Measurements from ENCODE around the gene GABRG3. TPM values are rescaled to one million over a fixed set of nuclear protein-coding genes. Genes with fewer than 3 reads are reported as not detected.

The GABRG3 gene
- total and polyA plus RNA-seq, 2 of the 4 experiments (the other 2 are of a cell fraction): not detected

GRCh38 chr15:27383726-27384125 is 412.7 kb downstream of the GABRG3 start:
- Histone ChIP-seq H2AFZ (replicated peaks; ENCODE audit: low read length, poor library complexity) (no peak overlapping the region), H3K18ac (ENCODE audit: low read depth, low read length) (no peak overlapping the region), H3K4me3 (ENCODE audit: insufficient read depth, low read depth, low read length) (no peak overlapping the region), H2BK120ac (ENCODE audit: low read depth, low read length) (no peak overlapping the region), H3K14ac (replicated peaks; ENCODE audit: low read depth, low read length) (no peak overlapping the region), H3K36me3 (ENCODE audit: control insufficient read depth, insufficient read depth, low read length) (no peaks in the 10 kb centered on the region), H4K20me1 (ENCODE audit: insufficient read depth, low read length) (no peaks in the 10 kb centered on the region), H2BK5ac (ENCODE audit: low read depth, low read length, poor library complexity, severe bottlenecking) (no peak overlapping the region), H3K56ac (ENCODE audit: extremely low read depth, insufficient read depth, low read length) (no peak overlapping the region), H3K4me2 (ENCODE audit: low read depth, low read length) (no peak overlapping the region), H2BK15ac (ENCODE audit: low read depth, low read length) (no peak overlapping the region), H3K9me1 (ENCODE audit: insufficient read depth, low read length) (no peaks in the 10 kb centered on the region), H2AK5ac (ENCODE audit: low read depth, low read length) (no peak overlapping the region), H3K4me1 (ENCODE audit: control insufficient read depth, insufficient read depth, low read length) (no peaks in the 10 kb centered on the region), H4K5ac (ENCODE audit: low read depth, low read length) (no peak overlapping the region), H4K8ac (ENCODE audit: low read depth in 2 of 2, low read length in 2 of 2) (no peak overlapping the region), H2BK20ac (ENCODE audit: low read depth, low read length) (no peak overlapping the region), H4K91ac (ENCODE audit: insufficient read depth, low read depth, low read length) (no peak overlapping the region), H2AK9ac (replicated peaks; ENCODE audit: low read depth, low read length, poor library complexity) (no peak overlapping the region), H3K27ac (ENCODE audit: insufficient read depth, low read length) (no peak overlapping the region), H3K27me3 (ENCODE audit: control insufficient read depth, insufficient read depth, low read length) (no peaks in the 10 kb centered on the region), H3K9ac (ENCODE audit: low read depth, low read length) (no peak overlapping the region), H3K23ac (ENCODE audit: low read depth, low read length) (no peak overlapping the region), H3K4ac (ENCODE audit: low read depth, low read length) (no peak overlapping the region), H3K79me1 (ENCODE audit: low read depth in 1 of 2, low read length in 2 of 2) (no peaks in the 10 kb centered on the region), H3K9me3 (ENCODE audit: control insufficient read depth, insufficient read depth, low read length) (peaks cover 2% of the 10 kb centered on the region)
- DNase-seq (no peak), ATAC-seq (ENCODE audit: low read depth) (no peak)
- CTCF ChIA-PET: no interaction called here
- TF ChIP-seq, protein P1, sequence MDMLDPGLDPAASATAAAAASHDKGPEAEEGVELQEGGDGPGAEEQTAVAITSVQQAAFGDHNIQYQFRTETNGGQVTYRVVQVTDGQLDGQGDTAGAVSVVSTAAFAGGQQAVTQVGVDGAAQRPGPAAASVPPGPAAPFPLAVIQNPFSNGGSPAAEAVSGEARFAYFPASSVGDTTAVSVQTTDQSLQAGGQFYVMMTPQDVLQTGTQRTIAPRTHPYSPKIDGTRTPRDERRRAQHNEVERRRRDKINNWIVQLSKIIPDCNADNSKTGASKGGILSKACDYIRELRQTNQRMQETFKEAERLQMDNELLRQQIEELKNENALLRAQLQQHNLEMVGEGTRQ (IDR thresholded peaks at IDR 0.05; ENCODE audit: low read depth, low read length): no peak
- TF ChIP-seq BHLHE40 (IDR thresholded peaks at IDR 0.05; ENCODE audit: low read depth, low read length) (no peak), RFX5 (IDR thresholded peaks at IDR 0.05; ENCODE audit: low read depth, low read length) (no peak), CTCF (conservative IDR thresholded peaks at IDR 0.05; ENCODE audit: low read depth, low read length) (no peak), MAFK (IDR thresholded peaks at IDR 0.05; ENCODE audit: low read depth, low read length) (no peak), POLR2A (IDR thresholded peaks at IDR 0.05; ENCODE audit: low read depth, low read length) (no peak), CHD1 (IDR thresholded peaks at IDR 0.05; ENCODE audit: low read depth, low read length) (no peak), FOS (IDR thresholded peaks at IDR 0.05; ENCODE audit: low read depth, low read length) (no peak), RCOR1 (IDR thresholded peaks at IDR 0.05; ENCODE audit: insufficient replicate concordance, low read length) (no peak), RAD21 (IDR thresholded peaks at IDR 0.05; ENCODE audit: low read length) (no peak), MXI1 (IDR thresholded peaks at IDR 0.05; ENCODE audit: borderline replicate concordance, low read depth, low read length) (no peak), MAZ (IDR thresholded peaks at IDR 0.05; ENCODE audit: borderline replicate concordance, low read depth, low read length) (no peak), SMC3 (IDR thresholded peaks at IDR 0.05; ENCODE audit: low read depth, low read length) (no peak), NFE2L2 (IDR thresholded peaks at IDR 0.05; ENCODE audit: low read depth, low read length) (no peak), CEBPB (IDR thresholded peaks at IDR 0.05; ENCODE audit: low read depth, low read length) (no peak)
- TF ChIP-seq, protein P2, sequence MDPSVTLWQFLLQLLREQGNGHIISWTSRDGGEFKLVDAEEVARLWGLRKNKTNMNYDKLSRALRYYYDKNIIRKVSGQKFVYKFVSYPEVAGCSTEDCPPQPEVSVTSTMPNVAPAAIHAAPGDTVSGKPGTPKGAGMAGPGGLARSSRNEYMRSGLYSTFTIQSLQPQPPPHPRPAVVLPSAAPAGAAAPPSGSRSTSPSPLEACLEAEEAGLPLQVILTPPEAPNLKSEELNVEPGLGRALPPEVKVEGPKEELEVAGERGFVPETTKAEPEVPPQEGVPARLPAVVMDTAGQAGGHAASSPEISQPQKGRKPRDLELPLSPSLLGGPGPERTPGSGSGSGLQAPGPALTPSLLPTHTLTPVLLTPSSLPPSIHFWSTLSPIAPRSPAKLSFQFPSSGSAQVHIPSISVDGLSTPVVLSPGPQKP (IDR thresholded peaks at IDR 0.05; ENCODE audit: borderline replicate concordance, low read depth, low read length): no peak
- intact Hi-C loops (cut with micrococcal nuclease) (no loop called here), in situ Hi-C loops (cut with MboI; ENCODE audit: low sequenced_read_pairs) (no loop called here), dilution Hi-C loops (cut with HindIII; ENCODE audit: low sequenced_read_pairs, unreplicated experiment) (no loop called here)
- no TSS peak for BruUV-seq (replicated peaks)
- WGBS, 2 experiments (ENCODE audit: extremely low coverage in 2 of 2, insufficient read length in 1 of 2): no CpG with 5 or more reads among the region's 4 CpGs
- POLR2A ChIA-PET (ENCODE audit: unreplicated experiment): no interaction called here

Measured in IMR-90 (cell line).